ENCODE measurements around the gene KHDC4.

DNA sequence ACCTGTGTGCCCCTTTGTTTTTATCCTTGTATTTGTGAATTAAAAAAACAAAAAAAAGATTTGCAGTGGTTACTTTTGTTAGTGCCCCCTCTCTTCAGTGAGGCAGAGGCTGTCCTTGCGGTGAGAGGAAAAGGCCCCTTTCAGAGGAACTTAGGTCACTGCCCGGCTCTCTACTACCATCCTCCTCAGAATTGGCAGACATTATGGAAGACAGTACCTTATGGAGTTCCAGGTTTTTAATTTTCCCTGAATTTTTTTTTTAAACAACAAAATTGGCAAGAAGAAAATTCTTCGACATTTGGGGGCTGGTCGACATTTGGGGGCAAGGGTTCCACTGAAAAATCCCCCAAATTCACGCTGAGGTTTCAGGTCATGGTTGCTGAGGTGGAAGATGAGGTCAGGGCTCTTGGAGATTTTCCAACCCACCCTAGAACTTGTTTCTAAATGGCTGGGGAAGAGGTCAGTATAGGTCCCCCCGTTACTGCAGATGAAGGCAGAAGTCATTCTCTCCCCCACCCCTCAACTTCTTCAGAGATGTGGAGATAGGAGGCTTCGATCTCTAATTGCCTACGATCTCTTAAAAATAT, 12.5 kb upstream of the KHDC4 start:
- TF ChIP-seq ZNF274 (IDR thresholded peaks at IDR 0.05; ENCODE audit: low read depth, low read length) = no peak
- no peak for TF ChIP-seq YY1 (IDR thresholded peaks at IDR 0.05; ENCODE audit: insufficient read depth, insufficient read length)
